NB4 (cell line): ENCODE data around the gene VAMP5.
A peak's percentile ranks its signal among the peaks of the same experiment; 100 is the strongest.

Experiments
- DNase-seq: peaks from one replicate; pipeline ENCODE4 v3.0.0; 2010; ENCODE audit warnings: low read depth
- H3K4me3 ChIP-seq: one replicate; pipeline ENCODE4 v1.5.1; 2011; ENCODE audit warnings: mild to moderate bottlenecking, low read depth, low read length, moderate library complexity
- CTCF ChIP-seq: IDR thresholded peaks from one replicate; pipeline ENCODE4 v1.5.1; 2012; ENCODE audit warnings: low read depth, low read length
- MYC ChIP-seq: IDR thresholded peaks from 2 replicates; pipeline ENCODE4 v1.6.1; 2011; ENCODE audit warnings: low read depth, low read length
- POLR2A ChIP-seq: IDR thresholded peaks from 2 replicates; pipeline ENCODE4 v1.6.1; 2011; ENCODE audit warnings: mild to moderate bottlenecking; ENCODE audit not compliant: insufficient read length; ENCODE audit errors: extremely low read depth
- TF ChIP-seq, protein P1 (sequence below): IDR thresholded peaks from 2 replicates; pipeline ENCODE4 v1.6.1; 2011; ENCODE audit warnings: low read depth, low read length

Gene VAMP5, protein sequence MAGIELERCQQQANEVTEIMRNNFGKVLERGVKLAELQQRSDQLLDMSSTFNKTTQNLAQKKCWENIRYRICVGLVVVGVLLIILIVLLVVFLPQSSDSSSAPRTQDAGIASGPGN

GRCh38 chr2:85584354-85584856 is at the start of gene VAMP5:
TSS of gene VAMP5 (plus strand) at chr2:85584431. CDS start at chr2:85584491, 60 bp downstream.
- H3K4me3 ChIP-seq, result no peak within 1 kb of the TSS
- no peak for DNase-seq
- TF ChIP-seq POLR2A (no peak), CTCF (no peak), MYC (no peak)
- TF ChIP-seq, protein P1, sequence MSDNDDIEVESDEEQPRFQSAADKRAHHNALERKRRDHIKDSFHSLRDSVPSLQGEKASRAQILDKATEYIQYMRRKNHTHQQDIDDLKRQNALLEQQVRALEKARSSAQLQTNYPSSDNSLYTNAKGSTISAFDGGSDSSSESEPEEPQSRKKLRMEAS, result no peak

GRCh38 chr2:85534881-85535280 is 49.4 kb upstream of the VAMP5 start:
- no peak overlapping the region for H3K4me3 ChIP-seq
- DNase-seq, result peak; percentile 56
- TF ChIP-seq MYC (no peak), CTCF (no peak), POLR2A (no peak)
- TF ChIP-seq, protein P1, result no peak

GRCh38 chr2:85536479-85536878 is 47.8 kb upstream of the VAMP5 start:
- peak overlapping the region; percentile 90 for H3K4me3 ChIP-seq
- no peak for TF ChIP-seq POLR2A
- TF ChIP-seq, protein P1, result no peak
- no peak for TF ChIP-seq CTCF
- TF ChIP-seq MYC, result no peak
- DNase-seq, result peak; percentile 35

DNA sequence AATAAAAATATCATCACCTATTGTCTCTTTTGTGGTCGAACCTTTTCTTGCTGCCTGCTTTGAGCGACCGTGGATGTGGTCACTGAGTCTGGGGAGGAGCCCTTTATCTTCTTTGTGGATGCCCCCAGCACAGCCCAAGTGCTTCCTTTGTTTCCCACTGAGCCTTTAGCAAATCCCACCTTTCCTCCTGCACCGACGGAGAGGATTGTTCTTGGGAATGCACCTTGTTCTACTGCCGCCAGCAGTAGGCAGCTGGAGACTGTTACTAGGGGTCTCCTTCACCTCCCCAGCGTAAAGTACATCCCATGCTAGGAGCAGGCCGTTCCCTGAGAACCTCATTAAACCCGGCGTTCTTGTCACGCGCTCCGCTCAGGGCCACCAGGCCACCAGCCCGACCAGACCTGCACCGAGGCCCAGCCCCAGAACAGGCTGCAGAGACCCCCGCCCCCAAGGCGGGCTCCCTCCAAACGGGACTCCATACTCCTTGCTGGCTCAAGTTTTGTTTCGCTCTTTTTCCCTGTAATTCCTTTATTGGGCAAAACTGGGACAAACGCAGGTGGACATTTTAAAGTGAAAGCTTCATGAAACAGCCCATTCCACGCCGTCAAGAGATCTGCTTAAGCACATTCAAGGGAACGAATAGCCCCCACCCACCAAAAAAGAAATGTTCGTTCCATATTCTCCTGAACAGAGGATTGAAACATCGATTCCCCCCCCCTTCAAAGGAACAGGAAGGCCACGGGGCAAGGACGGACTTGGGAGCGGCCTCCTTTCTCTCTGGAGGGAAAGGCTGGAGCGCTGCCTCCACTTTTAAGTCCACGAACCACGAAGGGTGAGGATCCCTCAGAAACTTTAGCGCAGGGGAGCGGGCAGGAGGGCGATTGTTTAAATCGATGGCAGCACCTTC is 46.4 kb upstream of the VAMP5 start:
- peak overlapping the region; percentile 90 for H3K4me3 ChIP-seq
- peak; percentile 88 for DNase-seq
- TF ChIP-seq MYC (no peak; the same call in 1 of the 2 replicates), CTCF (peak; percentile 4), POLR2A (peak; percentile 43)

DNA sequence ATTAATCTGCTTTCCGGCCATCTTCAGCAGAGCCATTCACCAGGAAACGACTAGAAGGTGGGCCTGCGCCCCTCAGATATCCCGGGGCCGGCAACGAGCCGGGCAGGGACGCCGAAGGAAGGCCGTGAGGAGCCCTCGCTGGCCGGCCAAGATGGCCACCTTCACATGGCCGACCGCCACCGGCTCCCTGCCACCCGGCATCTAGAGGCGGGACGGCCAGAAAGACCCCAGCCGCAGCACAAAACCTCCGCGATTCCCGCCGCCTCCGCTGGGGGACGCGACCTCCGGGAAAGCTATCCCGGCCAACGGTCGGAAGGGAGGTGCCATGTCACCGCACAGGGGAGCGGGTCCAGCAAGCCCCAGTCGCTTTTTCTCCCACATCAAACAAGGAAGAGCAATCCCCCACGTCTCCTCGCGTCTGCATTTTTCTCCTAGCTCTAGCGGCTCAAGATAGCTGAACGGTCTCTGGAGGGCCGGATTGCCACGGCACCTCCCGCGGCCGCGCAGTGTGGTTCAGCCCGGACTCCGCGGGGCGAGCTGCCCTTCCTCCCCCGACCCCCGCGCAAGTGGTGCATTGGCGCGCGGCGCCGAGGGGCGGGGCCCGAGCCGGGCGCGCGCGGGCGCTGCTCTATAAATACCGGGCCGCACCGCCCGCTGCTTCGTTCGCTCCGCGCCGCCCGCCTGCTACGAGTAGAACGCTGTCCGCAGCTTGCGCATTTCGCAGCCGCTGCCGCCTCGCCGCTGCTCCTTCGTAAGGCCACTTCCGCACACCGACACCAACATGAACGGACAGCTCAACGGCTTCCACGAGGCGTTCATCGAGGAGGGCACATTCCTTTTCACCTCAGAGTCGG is 45.5 kb upstream of the VAMP5 start, which contains the start of gene MAT2A:
Gene MAT2A (plus strand): TSS at position 662 of the 854 bp plus-strand sequence. CDS start 120 bp downstream, at position 782.
- peak within 1 kb of the TSS; percentile 99 for H3K4me3 ChIP-seq
- TF ChIP-seq, protein P1, result peak; percentile 86
- TF ChIP-seq POLR2A (peak; percentile 100), CTCF (peak; percentile 82), MYC (peak; percentile 98)
- DNase-seq, result peak; percentile 98
